HepG2 (cell line): ENCODE data around the gene MYL6B. TPM values are rescaled to one million over a fixed set of nuclear protein-coding genes. Genes with fewer than 3 reads are reported as not detected.

ENCODE experiments used
- BORCS8-MEF2B ChIP-seq: sonication (generic); formaldehyde crosslinking; IDR thresholded peaks from 2 replicates; pipeline ENCODE4 v1.8.0; 2022; ENCODE audit warnings: mild to moderate bottlenecking, missing genetic modification reagents
- CCDC6 ChIP-seq: sonication (generic); formaldehyde crosslinking; IDR thresholded peaks from 2 replicates; pipeline ENCODE4 v1.8.1; 2022; ENCODE audit warnings: mild to moderate bottlenecking, missing genetic modification reagents, moderate library complexity
- CHCHD3 ChIP-seq: sonication (generic); formaldehyde crosslinking; IDR thresholded peaks from 2 replicates; pipeline ENCODE4 v1.8.0; 2022; ENCODE audit warnings: mild to moderate bottlenecking, missing genetic modification reagents, moderate library complexity
- HNF1A ChIP-seq, 2 experiments: sonication (generic) in 1 of 2; formaldehyde crosslinking in 1 of 2; IDR thresholded peaks; 2 replicates each; pipeline versions ENCODE4 v1.4.0 to v1.6.1; 2016 to 2020; ENCODE audit warnings: borderline replicate concordance in 1 of 2, low read depth in 1 of 2, mild to moderate bottlenecking in 1 of 2, missing genetic modification reagents in 1 of 2
- MAZ ChIP-seq, 2 experiments: sonication (generic) in 1 of 2; formaldehyde crosslinking in 1 of 2; IDR thresholded peaks; 2 replicates each; pipeline versions ENCODE4 v1.5.0 to v1.6.1; 2012 to 2020; ENCODE audit warnings: low read depth in 2 of 2, mild to moderate bottlenecking in 2 of 2, borderline replicate concordance in 1 of 2, improper control_type of control experiment in 1 of 2, low read length in 1 of 2, missing genetic modification reagents in 1 of 2, moderate library complexity in 1 of 2
- NFIB ChIP-seq: sonication (generic); formaldehyde crosslinking; IDR thresholded peaks from 2 replicates; pipeline ENCODE4 v1.9.0; 2021; ENCODE audit warnings: missing genetic modification reagents, mild to moderate bottlenecking, borderline replicate concordance
- NR1H2 ChIP-seq: sonication (generic); formaldehyde crosslinking; IDR thresholded peaks from 2 replicates; pipeline ENCODE4 v1.8.1; 2022; ENCODE audit warnings: low read depth, missing genetic modification reagents, borderline replicate concordance
- SNAPC5 ChIP-seq: sonication (generic); formaldehyde crosslinking; IDR thresholded peaks from 2 replicates; pipeline ENCODE4 v1.8.1; 2023; ENCODE audit warnings: mild to moderate bottlenecking, missing genetic modification reagents, borderline replicate concordance
- TBX3 ChIP-seq: fragments of 450-650 bp; IDR thresholded peaks from 2 replicates; pipeline ENCODE4 v1.6.1; 2017; ENCODE audit warnings: antibody characterized with exemption, mild to moderate bottlenecking, inconsistent platforms, borderline replicate concordance
- TEAD3 ChIP-seq: optimal IDR thresholded peaks from 2 replicates; pipeline ENCODE3; 2016; ENCODE audit warnings: borderline replicate concordance
- ZNF460 ChIP-seq: sonication (generic); formaldehyde crosslinking; IDR thresholded peaks from 2 replicates; pipeline ENCODE4 v1.5.1; 2020; ENCODE audit warnings: missing genetic modification reagents, mild to moderate bottlenecking, borderline replicate concordance
- ZNF496 ChIP-seq: sonication (generic); formaldehyde crosslinking; IDR thresholded peaks from 2 replicates; pipeline ENCODE4 v1.8.1; 2023; ENCODE audit warnings: mild to moderate bottlenecking, moderate library complexity, missing genetic modification reagents; ENCODE audit not compliant: insufficient replicate concordance
- ZNF577 ChIP-seq: sonication (generic); formaldehyde crosslinking; IDR thresholded peaks from 2 replicates; pipeline ENCODE4 v1.4.0; 2020; ENCODE audit warnings: mild to moderate bottlenecking, low read depth, missing genetic modification reagents, borderline replicate concordance
- ZNF660 ChIP-seq: sonication (generic); formaldehyde crosslinking; IDR thresholded peaks from 2 replicates; pipeline ENCODE4 v1.5.1; 2020; ENCODE audit warnings: mild to moderate bottlenecking, low read depth, missing genetic modification reagents, borderline replicate concordance
- ZNF704 ChIP-seq: sonication (generic); formaldehyde crosslinking; IDR thresholded peaks from 2 replicates; pipeline ENCODE4 v1.8.1; 2023; ENCODE audit warnings: mild to moderate bottlenecking, inconsistent platforms, moderate library complexity, missing genetic modification reagents, borderline replicate concordance
- ZNF710 ChIP-seq: sonication (generic); formaldehyde crosslinking; IDR thresholded peaks from 2 replicates; pipeline ENCODE4 v1.5.0; 2020; ENCODE audit warnings: mild to moderate bottlenecking, missing genetic modification reagents, borderline replicate concordance
- polyA plus RNA-seq, 8 experiments: library from polyadenylated mRNA; depleted of rRNA in 3 of 8; stranded (reverse) in 7 of 8; unstranded in 1 of 8; fragments of >200 nt; fragmentation: Illumina TruSeq in 4 of 8; extraction: Trizol in 4 of 8; gene quantifications; 2 replicates each; pipeline versions ENCODE4 v1.2.1 to v1.2.3, GENCODE V29; 2011 to 2016; ENCODE audit warnings: low read depth in 4 of 8, missing spikeins in 1 of 8, mixed read lengths in 1 of 8; ENCODE audit not compliant: insufficient read depth in 1 of 8
- total RNA-seq, 5 experiments: library from RNA; depleted of rRNA; stranded (reverse); fragments of >200 nt; fragmentation: Illumina TruSeq; extraction: Trizol; gene quantifications; 2 replicates each; pipeline ENCODE4 v1.2.3, GENCODE V29; 2016; ENCODE audit warnings: low read depth in 1 of 5

MYL6B gene
- total and polyA plus RNA-seq, 2 of the 13 experiments (the other 11 are each of a cell fraction or from before 2014, with no cell fraction given), result 75.7 to 88.7 TPM

- TF ChIP-seq NFIB (CRISPR knock-in tag) (no peak), SNAPC5 (CRISPR knock-in tag) (peak; percentile 81), CHCHD3 (CRISPR knock-in tag) (peak; percentile 77; the same call in 1 of the 2 replicates), ZNF577 (no peak), TEAD3 (no peak), CCDC6 (CRISPR knock-in tag) (peak; percentile 93), MAZ (IDR thresholded peaks at IDR 0.05; ENCODE audit: borderline replicate concordance, low read depth, low read length) (0 out of 2 replicates have a peak, but pooled peaks have one; percentile 10), MAZ (CRISPR knock-in tag; IDR thresholded peaks at IDR 0.05; ENCODE audit: low read depth) (peak; percentile 98), ZNF704 (CRISPR knock-in tag) (peak; percentile 86; the same call in 1 of the 2 replicates), ZNF710 (CRISPR knock-in tag) (no peak; the same call in 1 of the 2 replicates), ZNF496 (no peak), TBX3 (peak; percentile 20; the same call in 1 of the 2 replicates), NR1H2 (CRISPR knock-in tag) (0 out of 2 replicates have a peak, but pooled peaks have one; percentile 29), BORCS8-MEF2B (peak; percentile 96), ZNF660 (CRISPR knock-in tag) (no peak), ZNF460 (CRISPR knock-in tag) (peak; percentile 20; the same call in 1 of the 2 replicates), HNF1A (IDR thresholded peaks at IDR 0.05; ENCODE audit: low read depth) (no peak), HNF1A (CRISPR knock-in tag; IDR thresholded peaks at IDR 0.05; ENCODE audit: borderline replicate concordance) (peak; percentile 91)
These were observed 48.1 kb upstream of the MYL6B start, which contains the start of gene PA2G4 (continued) for GRCh38 chr12:56104109-56104814.
